ENCODE data around the gene JARID2.

DNA sequence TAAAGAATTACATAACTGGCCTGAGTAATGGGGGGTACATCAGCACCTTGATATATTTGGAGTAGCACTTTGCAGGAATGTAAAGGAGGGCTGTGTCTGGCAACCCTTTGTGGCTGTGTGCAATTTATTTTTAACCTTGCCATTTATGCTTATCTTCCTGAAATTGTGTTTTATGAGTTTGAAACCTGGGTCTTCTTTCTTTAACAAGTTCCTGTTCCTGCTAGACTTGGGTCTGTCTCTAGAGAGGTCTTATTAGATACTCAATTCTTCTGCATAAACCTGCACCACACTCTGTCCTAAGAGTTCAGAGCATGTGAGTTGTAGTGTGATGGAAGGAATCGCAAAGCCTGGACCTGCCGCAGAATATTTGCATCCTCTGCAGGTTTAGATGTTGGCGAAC lies 181.0 kb downstream of the JARID2 start:
- no peak for TF ChIP-seq GATA2 (IDR thresholded peaks at IDR 0.05; ENCODE audit: low read depth, low read length)
- TF ChIP-seq GATA3 (IDR thresholded peaks at IDR 0.05; ENCODE audit: low read depth, low read length): no peak

Measured in SH-SY5Y (cell line).